Aorta (tissue), 5 donors: ENCODE results near the gene OR4K2. TPM values are rescaled to one million over a fixed set of nuclear protein-coding genes. Genes with fewer than 3 reads are reported as not detected.
A peak's percentile ranks its signal among the peaks of the same experiment; 100 is the strongest.
"Not testable (repeated sequence)": the region's sequence is repeated elsewhere in the genome, so short reads cannot be mapped to it uniquely, and the experiment has no call there.

Experiments
- ATAC-seq: fragments of 200-7000 bp; cut with Tn5 transposase; one replicate; pipeline ENCODE4 v1.9.1; 2022; ENCODE audit warnings: moderate library complexity; ENCODE audit not compliant: low FRiP score
- DNase-seq, 2 donors: peaks; one replicate each; pipeline ENCODE4 v3.0.0-alpha.2; 2020
- H3K27ac ChIP-seq, 2 donors: one replicate each; pipeline ENCODE4 v1.5.1; 2013; ENCODE audit warnings: low read length in 2 of 2, mild to moderate bottlenecking in 2 of 2, moderate library complexity in 2 of 2, control low read depth in 1 of 2, inconsistent platforms in 1 of 2, low read depth in 1 of 2
- H3K27me3 ChIP-seq, 2 donors: one replicate each; pipeline ENCODE4 v1.6.1; 2013; ENCODE audit warnings: control low read depth in 1 of 2, low read length in 1 of 2, mild to moderate bottlenecking in 1 of 2, moderate library complexity in 1 of 2; ENCODE audit not compliant: insufficient read depth in 2 of 2, control insufficient read depth in 1 of 2
- H3K36me3 ChIP-seq, 2 donors: one replicate each; pipeline ENCODE4 v1.6.1; 2013; ENCODE audit warnings: control low read depth in 1 of 2, low read length in 1 of 2, mild to moderate bottlenecking in 1 of 2; ENCODE audit not compliant: insufficient read depth in 2 of 2, control insufficient read depth in 1 of 2
- H3K4me1 ChIP-seq, 2 donors: one replicate each; pipeline ENCODE4 v1.6.1; 2013; ENCODE audit warnings: low read length in 2 of 2, control low read depth in 1 of 2, mild to moderate bottlenecking in 1 of 2, moderate library complexity in 1 of 2; ENCODE audit not compliant: insufficient read depth in 2 of 2, control insufficient read depth in 1 of 2
- H3K4me3 ChIP-seq, 2 donors: one replicate each; pipeline ENCODE4 v1.5.1; 2013; ENCODE audit warnings: low read length in 2 of 2, control low read depth in 1 of 2, mild to moderate bottlenecking in 1 of 2
- H3K9me3 ChIP-seq: one replicate; pipeline ENCODE4 v1.6.1; 2013; ENCODE audit warnings: mild to moderate bottlenecking, low read length; ENCODE audit not compliant: control insufficient read depth
- WGBS, 2 donors: extraction: QIAGEN DNeasy Blood & Tissue Kit; methylation state at CpG; one replicate each; pipeline ENCODE4 v1.1.7; 2013; 5-methylcytosine and 5-hydroxymethylcytosine counted together
- intact Hi-C, 2 donors: fragments of 100-400 bp; cut with DNase I; formaldehyde crosslinking; loops; one replicate each; pipeline versions ENCODE4 v1.14.2 to v1.15.0; 2022
- long read RNA-seq, 2 donors: library from polyadenylated mRNA; unstranded; transcript quantifications; one replicate each; pipeline ENCODE4 v2.0.0, GENCODE V29; 2020 to 2021
- polyA plus RNA-seq, 2 donors: library from polyadenylated mRNA; stranded (reverse); fragments of 200-250 nt; gene quantifications; one replicate each; pipeline ENCODE4 v1.2.3, GENCODE V29; 2013
- total RNA-seq, 2 donors: library from RNA; stranded (reverse); fragmentation: NEBNext Ultra II Directional; extraction: Animal tissue kit (Norgen Biotek cat#: 25700); gene quantifications; one replicate each; pipeline ENCODE4 v1.2.1, GENCODE V29; 2021
- donor health status: healthy with polysubstance abuse.
- donor health status: Bipolar disorder and iron deficiency.
- donor health status: DM: no; HTN: no; CAD: no.
- donor health status: DM: no; HTN: no; CAD: no.
- donor health status: DM: yes; HTN: yes; CAD: no.

Gene OR4K2, protein sequence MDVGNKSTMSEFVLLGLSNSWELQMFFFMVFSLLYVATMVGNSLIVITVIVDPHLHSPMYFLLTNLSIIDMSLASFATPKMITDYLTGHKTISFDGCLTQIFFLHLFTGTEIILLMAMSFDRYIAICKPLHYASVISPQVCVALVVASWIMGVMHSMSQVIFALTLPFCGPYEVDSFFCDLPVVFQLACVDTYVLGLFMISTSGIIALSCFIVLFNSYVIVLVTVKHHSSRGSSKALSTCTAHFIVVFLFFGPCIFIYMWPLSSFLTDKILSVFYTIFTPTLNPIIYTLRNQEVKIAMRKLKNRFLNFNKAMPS
- total RNA-seq (not detected), polyA plus RNA-seq (under 1 TPM in 1 of 2 donors, not detected in 1; 0.03 TPM)
- long read RNA-seq, donor 1, result 0 reads
- long read RNA-seq, donor 2, result 0 reads

DNA sequence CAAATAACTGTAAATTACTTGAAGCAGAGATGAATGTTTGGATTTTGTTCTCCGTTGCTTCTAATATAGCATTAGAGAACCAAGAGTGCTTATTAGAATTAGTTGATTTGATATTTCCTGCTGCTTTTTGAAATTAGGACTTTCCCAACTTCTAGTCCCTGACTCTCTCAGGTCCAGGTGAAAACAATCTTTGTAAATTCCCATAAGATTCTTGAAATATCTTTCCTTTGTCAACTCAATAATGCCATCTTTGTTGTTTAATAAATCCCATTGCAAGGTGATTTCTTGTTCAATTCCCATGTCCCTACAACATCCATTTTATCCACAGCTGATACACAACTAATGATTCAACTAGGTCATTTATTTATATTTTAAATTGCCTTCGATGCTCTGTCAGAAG is at the start of gene OR4K2:
TSS of gene OR4K2 (plus strand) at position 301 of the 400 bp plus-strand sequence. CDS start 1,126 bp downstream, outside the sequence.
- H3K27me3 ChIP-seq, result no peaks in the 10 kb centered on the region
- DNase-seq (no peak), ATAC-seq (no peak)
- H3K36me3 ChIP-seq, result no peaks in the 10 kb centered on the region
- H3K27ac ChIP-seq, result no peak within 1 kb of the TSS
- H3K4me1 ChIP-seq, result no peaks in the 10 kb centered on the region
- intact Hi-C loops, result no loop called here
- H3K4me3 ChIP-seq, result no peak within 1 kb of the TSS
- H3K9me3 ChIP-seq, result no peaks in the 10 kb centered on the region
- 52% methylated on average over 2 of the region's 2 CpGs for WGBS, 2 donors

DNA sequence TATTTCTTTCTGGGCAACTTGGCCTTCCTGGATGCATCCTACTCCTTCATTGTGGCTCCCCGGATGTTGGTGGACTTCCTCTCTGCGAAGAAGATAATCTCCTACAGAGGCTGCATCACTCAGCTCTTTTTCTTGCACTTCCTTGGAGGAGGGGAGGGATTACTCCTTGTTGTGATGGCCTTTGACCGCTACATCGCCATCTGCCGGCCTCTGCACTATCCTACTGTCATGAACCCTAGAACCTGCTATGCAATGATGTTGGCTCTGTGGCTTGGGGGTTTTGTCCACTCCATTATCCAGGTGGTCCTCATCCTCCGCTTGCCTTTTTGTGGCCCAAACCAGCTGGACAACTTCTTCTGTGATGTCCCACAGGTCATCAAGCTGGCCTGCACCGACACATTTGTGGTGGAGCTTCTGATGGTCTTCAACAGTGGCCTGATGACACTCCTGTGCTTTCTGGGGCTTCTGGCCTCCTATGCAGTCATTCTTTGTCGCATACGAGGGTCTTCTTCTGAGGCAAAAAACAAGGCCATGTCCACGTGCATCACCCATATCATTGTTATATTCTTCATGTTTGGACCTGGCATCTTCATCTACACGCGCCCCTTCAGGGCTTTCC is 47.2 kb upstream of the OR4K2 start:
- H3K36me3 ChIP-seq, H3K4me3 ChIP-seq, H3K9me3 ChIP-seq, H3K27me3 ChIP-seq, ATAC-seq, H3K27ac ChIP-seq, intact Hi-C loops, H3K4me1 ChIP-seq: not testable (repeated sequence)
- WGBS, 2 donors, result 52 to 59% methylated on average over 12 of the region's 12 CpGs
- DNase-seq, result peak in 1 of 2 donors; percentile 25

DNA sequence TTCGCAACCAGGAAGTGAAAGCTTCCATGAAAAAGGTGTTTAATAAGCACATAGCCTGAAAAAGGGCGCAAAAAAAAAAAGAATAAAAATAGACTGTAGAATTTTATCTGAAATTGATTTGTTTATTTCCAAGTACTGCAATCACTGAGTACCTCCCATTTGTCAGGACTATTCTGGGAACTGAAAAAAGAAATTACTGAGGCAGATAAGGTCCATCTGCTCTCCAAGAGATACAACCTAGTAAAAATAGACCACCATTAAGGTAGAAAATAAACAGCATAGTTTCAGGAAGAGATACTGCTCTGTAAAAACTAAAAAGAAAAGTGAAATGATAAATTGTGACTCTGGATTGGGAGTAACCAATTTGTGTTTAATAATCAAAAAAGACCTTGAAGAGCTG is 46.6 kb upstream of the OR4K2 start:
- H3K27ac ChIP-seq, result no peak overlapping the region
- H3K27me3 ChIP-seq, result peaks cover 0 to 2% of the 10 kb centered on the region in 2 donors
- ATAC-seq (no peak), DNase-seq (no peak)
- intact Hi-C loops, result no loop called here
- no peaks in the 10 kb centered on the region for H3K9me3 ChIP-seq
- 66 to 77% methylated on average over 2 of the region's 2 CpGs for WGBS, 2 donors
- H3K36me3 ChIP-seq, result no peaks in the 10 kb centered on the region
- H3K4me1 ChIP-seq, result no peaks in the 10 kb centered on the region
- no peak overlapping the region for H3K4me3 ChIP-seq

DNA sequence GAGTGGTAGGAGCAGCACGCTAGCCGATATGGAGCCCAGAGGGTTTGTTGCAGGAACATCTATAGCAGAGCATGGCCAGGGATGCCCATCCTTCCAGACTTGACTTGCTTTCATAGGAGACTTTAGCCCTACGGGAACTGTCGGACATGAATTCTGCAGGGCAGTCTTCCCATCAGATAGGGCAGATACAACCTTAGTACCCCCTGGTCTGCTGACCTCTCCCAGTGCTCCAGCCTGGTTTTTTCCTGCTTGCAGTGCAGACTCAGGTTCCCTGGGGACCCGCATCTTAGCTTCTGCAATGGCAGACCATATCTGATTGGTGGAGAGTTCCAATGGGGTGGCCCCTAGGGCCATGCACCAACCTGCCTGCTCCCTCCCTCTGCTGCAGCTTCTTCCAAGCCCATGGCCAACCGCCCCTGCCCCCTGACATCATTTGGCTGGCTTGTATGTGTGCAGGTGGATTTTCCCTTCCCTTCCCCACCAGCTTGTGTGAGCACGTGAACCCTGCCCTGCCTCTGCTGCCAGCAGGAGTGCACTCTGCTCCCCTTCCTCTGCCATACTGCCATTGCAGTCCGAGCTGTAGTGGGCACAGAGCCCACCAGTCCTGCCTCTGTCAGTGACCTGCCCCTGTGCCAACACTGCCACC is 40.6 kb upstream of the OR4K2 start:
- 75 to 78% methylated on average over 8 of the region's 8 CpGs for WGBS, 2 donors
- H3K27me3 ChIP-seq, H3K4me1 ChIP-seq, ATAC-seq, H3K4me3 ChIP-seq, H3K36me3 ChIP-seq, H3K27ac ChIP-seq, intact Hi-C loops, H3K9me3 ChIP-seq: not testable (repeated sequence)
- DNase-seq, result peak in 1 of 2 donors; percentile 60

DNA sequence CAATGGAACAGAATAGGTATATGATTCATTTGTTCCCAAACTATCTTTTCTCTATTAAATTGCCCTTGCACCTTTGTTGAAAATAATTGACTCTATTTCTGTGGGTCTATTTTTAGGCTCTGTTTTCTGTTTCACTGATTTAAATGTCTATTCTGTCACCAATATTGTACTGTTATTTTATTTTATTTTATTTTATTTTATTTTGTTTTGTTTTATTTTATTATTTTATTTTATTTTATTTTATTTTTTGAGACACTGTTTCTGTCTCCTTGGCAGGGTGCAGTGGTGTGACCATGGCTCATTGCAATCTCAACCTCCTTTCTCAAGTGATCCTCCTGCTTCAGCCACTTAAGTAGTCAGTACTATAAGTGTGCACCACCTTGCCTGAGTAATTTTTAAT is 36.5 kb upstream of the OR4K2 start:
- Histone ChIP-seq H3K36me3 (no peaks in the 10 kb centered on the region), H3K27ac (no peak overlapping the region), H3K9me3 (no peaks in the 10 kb centered on the region), H3K4me3 (no peak overlapping the region), H3K27me3 (no peaks in the 10 kb centered on the region), H3K4me1 (no peaks in the 10 kb centered on the region)
- intact Hi-C loops, result no loop called here
- DNase-seq (no peak), ATAC-seq (no peak)

DNA sequence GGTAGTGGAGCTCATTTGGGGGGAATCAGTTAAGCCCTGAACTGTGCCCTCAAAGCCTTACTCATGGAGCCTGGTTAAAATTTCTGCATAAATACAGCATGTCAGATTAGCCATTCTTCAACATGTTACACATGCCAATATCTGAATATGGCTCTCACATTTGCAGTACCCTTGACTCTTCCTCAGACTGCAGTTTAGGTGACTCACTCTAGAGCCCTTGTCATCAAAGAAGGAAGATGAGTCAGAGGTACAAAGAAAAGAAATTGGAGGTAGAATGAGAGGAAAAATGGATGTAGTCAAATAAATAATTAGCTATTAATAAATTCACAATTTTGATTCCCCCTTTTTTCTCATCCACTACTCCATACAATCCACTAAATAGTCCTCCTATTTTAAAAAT is 23.6 kb upstream of the OR4K2 start:
- Histone ChIP-seq H3K4me3 (no peak overlapping the region), H3K9me3 (no peaks in the 10 kb centered on the region), H3K27me3 (no peaks in the 10 kb centered on the region), H3K27ac (no peak overlapping the region), H3K4me1 (no peaks in the 10 kb centered on the region), H3K36me3 (no peaks in the 10 kb centered on the region)
- DNase-seq (no peak), ATAC-seq (no peak)
- intact Hi-C loops, result no loop called here

DNA sequence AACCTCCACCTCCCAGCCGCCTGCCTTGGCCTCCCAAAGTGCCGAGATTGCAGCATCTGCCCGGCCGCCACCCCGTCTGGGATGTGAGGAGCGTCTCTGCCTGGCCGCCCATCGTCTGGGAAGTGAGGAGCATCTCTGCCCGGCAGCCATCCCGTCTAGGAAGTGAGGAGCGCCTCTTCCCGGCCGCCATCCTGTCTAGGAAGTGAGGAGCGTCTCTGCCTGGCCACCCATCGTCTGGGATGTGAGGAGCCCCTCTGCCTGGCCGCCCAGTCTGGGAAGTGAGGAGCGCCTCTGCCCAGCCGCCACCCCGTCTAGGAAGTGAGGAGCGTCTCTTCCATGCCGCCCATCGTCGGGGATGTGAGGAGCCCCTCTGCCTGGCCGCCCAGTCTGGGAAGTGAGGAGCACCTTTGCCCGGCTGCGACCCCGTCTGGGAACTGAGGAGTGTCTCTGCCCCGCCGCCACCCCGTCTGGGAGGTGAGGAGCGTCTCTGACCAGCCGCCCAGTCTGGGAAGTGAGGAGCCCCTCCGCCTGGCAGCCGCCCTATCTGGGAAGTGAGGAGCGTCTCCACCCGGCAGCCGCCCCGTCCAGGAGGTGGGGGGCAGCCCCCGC is 8.8 kb upstream of the OR4K2 start:
- H3K27me3 ChIP-seq, intact Hi-C loops, H3K4me1 ChIP-seq, H3K36me3 ChIP-seq, H3K27ac ChIP-seq, H3K4me3 ChIP-seq, ATAC-seq, H3K9me3 ChIP-seq: not testable (repeated sequence)
- DNase-seq, result peak in 1 of 2 donors; percentile 68
- 88 to 92% methylated on average over 39 of the region's 39 CpGs for WGBS, 2 donors

DNA sequence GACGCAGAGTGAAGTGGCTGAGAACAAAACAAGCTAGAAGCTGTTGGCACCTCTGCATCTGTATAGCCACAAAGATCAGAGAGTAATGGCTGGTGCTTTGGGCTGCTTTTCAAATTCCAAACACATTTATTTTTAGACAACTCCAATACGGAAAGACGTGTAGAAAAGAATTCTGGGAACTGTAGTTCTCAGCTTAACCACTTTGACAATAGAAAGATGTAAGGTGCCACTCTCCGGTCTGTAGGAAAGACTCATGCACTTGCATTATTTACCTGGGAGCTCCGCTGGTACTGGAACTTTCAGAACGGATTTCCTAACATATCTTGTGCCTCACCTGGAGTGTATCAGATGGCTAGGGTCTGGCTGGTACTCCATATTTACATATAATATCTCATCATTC is 1.8 kb upstream of the OR4K2 start:
- Histone ChIP-seq H3K27ac (no peak overlapping the region), H3K4me1 (no peaks in the 10 kb centered on the region), H3K27me3 (no peaks in the 10 kb centered on the region), H3K9me3 (no peaks in the 10 kb centered on the region), H3K36me3 (no peaks in the 10 kb centered on the region), H3K4me3 (no peak overlapping the region)
- WGBS, 2 donors, result 24 to 29% methylated on average over 6 of the region's 6 CpGs
- intact Hi-C loops, result no loop called here
- DNase-seq, result no peak
- no peak for ATAC-seq
